ENCODE data around the gene PI4KB. TPM values are rescaled to one million over a fixed set of nuclear protein-coding genes. Genes with fewer than 3 reads are reported as not detected.

The PI4KB gene
- polyA plus RNA-seq, 1 donor (not counting 4 experiments of a cell fraction or from before 2014, with no cell fraction given) = 40.9 TPM

DNA sequence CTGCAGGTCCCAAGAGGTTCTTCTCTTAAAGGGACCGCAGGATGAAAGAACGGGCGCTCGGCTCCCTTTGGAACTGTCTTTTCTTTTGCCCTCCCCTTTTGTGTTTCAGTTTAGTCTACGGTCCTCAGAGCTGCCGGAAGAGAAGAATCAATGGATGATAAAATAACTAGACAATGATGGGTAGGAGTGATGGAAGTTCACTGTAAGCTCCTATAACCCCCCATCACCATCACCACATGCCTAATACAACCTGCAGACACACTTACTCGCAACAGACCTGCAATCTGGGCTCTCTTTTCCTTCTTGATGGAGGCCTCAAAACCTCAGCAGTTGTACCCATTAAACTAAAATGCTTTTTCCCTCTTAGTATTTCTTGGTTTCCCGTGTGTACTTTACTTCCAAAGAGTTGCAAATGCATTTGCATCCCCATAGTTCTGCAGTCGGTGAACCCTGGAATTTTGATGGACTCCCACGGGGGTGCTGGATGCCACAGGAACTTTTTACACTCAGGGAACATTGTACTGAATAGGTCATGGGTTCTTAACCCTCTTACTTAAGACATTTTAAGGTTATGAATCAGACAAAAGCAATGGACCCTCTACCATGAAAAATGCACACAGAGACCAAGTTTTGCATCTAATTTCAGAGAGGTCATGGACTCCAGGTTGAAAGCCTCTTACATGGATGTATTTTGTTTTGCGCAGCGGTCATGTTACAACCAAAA lies 20.5 kb upstream of the PI4KB start:
- dilution Hi-C loops (cut with MboI; ENCODE audit: extremely low pct_ligation_motif_present, low sequenced_read_pairs) = no loop called here
- Histone ChIP-seq H3K9me3 (ENCODE audit: control insufficient read depth, low read depth, low read length) (no peaks in the 10 kb centered on the region), H4K20me1 (ENCODE audit: control insufficient read depth, extremely low read depth, insufficient read depth, low read length) (no peaks in the 10 kb centered on the region), H3K4me1 (ENCODE audit: control insufficient read depth, extremely low read depth, insufficient read depth, low read length) (peaks cover 4% of the 10 kb centered on the region), H2AFZ (ENCODE audit: control insufficient read depth, low read length) (peak overlapping the region; percentile 75), H3K79me2 (ENCODE audit: control insufficient read depth, insufficient read depth, low read length) (no peaks in the 10 kb centered on the region), H3K27me3 (ENCODE audit: control insufficient read depth, extremely low read depth, insufficient read depth, low read length) (no peaks in the 10 kb centered on the region), H3K36me3 (ENCODE audit: control insufficient read depth in 2 of 2, extremely low read depth in 1 of 2, insufficient read depth in 2 of 2, low read length in 2 of 2) (peaks cover 15 to 20% of the 10 kb centered on the region in 2 experiments), H3K4me3 (ENCODE audit: control insufficient read depth in 2 of 3, extremely low read depth in 1 of 3, insufficient read depth in 2 of 3, low read depth in 1 of 3, low read length in 3 of 3) (peak overlapping the region; percentile 27 to 84 (median 74)), H3K9ac (ENCODE audit: control insufficient read depth, extremely low read depth, insufficient read depth, low read length) (peak overlapping the region; percentile 98), H3K27ac (ENCODE audit: control insufficient read depth, insufficient read depth, low read length) (peak overlapping the region; percentile 99), H3K4me2 (ENCODE audit: control insufficient read depth, extremely low read depth, insufficient read depth, low read depth, low read length) (peak overlapping the region; percentile 68), H3K9me1 (ENCODE audit: control insufficient read depth, extremely low read depth, insufficient read depth, low read length) (no peaks in the 10 kb centered on the region)
- no peak for DNase-seq (ENCODE audit: low read depth, low spot score)
- no peak for TF ChIP-seq EZH2 (IDR thresholded peaks at IDR 0.05; ENCODE audit: low read length)
- TF ChIP-seq, protein P1, sequence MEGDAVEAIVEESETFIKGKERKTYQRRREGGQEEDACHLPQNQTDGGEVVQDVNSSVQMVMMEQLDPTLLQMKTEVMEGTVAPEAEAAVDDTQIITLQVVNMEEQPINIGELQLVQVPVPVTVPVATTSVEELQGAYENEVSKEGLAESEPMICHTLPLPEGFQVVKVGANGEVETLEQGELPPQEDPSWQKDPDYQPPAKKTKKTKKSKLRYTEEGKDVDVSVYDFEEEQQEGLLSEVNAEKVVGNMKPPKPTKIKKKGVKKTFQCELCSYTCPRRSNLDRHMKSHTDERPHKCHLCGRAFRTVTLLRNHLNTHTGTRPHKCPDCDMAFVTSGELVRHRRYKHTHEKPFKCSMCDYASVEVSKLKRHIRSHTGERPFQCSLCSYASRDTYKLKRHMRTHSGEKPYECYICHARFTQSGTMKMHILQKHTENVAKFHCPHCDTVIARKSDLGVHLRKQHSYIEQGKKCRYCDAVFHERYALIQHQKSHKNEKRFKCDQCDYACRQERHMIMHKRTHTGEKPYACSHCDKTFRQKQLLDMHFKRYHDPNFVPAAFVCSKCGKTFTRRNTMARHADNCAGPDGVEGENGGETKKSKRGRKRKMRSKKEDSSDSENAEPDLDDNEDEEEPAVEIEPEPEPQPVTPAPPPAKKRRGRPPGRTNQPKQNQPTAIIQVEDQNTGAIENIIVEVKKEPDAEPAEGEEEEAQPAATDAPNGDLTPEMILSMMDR (optimal IDR thresholded peaks at IDR 0.05 in 1 of 3, IDR thresholded peaks at IDR 0.05 in 1 of 3, conservative IDR thresholded peaks at IDR 0.05 in 1 of 3; ENCODE audit: extremely low read depth in 1 of 3, insufficient read depth in 2 of 3, low read length in 3 of 3) = no peak
- no peak for FAIRE-seq

DNA sequence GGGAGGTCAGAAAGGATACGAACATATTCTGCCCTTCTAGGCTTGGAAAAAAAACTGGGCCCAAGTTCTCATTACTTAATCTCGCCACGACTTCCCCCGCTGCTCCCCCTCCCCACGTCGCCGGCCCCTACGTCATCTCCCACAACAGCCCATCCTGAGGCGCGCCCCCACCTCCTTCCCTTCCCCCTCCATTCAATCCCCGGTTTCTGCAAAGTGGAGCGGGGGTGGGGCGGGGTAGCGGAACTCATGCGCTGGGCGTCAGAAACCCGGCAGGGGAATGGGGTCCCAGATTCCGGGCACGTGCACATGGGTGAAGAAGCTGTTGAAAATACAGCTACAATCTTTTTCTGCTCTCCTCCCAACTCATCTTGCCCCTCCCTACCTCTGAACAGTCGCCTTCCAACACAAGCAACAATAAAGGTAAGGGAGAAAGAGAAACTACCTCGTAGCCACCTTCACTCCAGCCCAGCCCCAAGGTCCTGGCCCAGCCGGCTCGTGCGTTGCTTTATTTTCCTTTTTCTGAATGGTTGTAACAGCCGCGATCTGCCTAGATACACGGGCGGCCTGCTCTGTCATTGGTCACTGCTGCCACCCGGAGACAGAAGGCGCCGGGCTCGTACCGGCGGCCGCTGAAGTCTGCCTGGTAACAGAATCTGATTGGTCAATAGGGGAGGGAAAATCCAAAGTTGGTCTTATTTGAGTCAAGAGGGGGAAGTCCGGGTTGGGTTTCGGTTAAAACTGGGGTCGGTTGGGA lies 19.7 kb upstream of the PI4KB start, which contains the start of gene RFX5:
TSS of gene RFX5 (minus strand) at position 484 of the 754 bp plus-strand sequence. CDS start 932 bp downstream, outside the sequence.
- DNase-seq (ENCODE audit: low read depth, low spot score) (peak; percentile 89), FAIRE-seq (peak; percentile 57)
- H3K27ac ChIP-seq (ENCODE audit: control insufficient read depth, insufficient read depth, low read length) = peak within 1 kb of the TSS; percentile 99
- dilution Hi-C loops (cut with MboI; ENCODE audit: extremely low pct_ligation_motif_present, low sequenced_read_pairs) = no loop called here
- H4K20me1 ChIP-seq (ENCODE audit: control insufficient read depth, extremely low read depth, insufficient read depth, low read length) = no peaks in the 10 kb centered on the region
- no peaks in the 10 kb centered on the region for H3K9me1 ChIP-seq (ENCODE audit: control insufficient read depth, extremely low read depth, insufficient read depth, low read length)
- H3K27me3 ChIP-seq (ENCODE audit: control insufficient read depth, extremely low read depth, insufficient read depth, low read length) = no peaks in the 10 kb centered on the region
- peaks cover 17 to 21% of the 10 kb centered on the region in 2 experiments for H3K36me3 ChIP-seq (ENCODE audit: control insufficient read depth in 2 of 2, extremely low read depth in 1 of 2, insufficient read depth in 2 of 2, low read length in 2 of 2)
- peaks cover 4% of the 10 kb centered on the region for H3K4me1 ChIP-seq (ENCODE audit: control insufficient read depth, extremely low read depth, insufficient read depth, low read length)
- H2AFZ ChIP-seq (ENCODE audit: control insufficient read depth, low read length) = peak within 1 kb of the TSS; percentile 76
- H3K9ac ChIP-seq (ENCODE audit: control insufficient read depth, extremely low read depth, insufficient read depth, low read length) = peak within 1 kb of the TSS; percentile 98
- TF ChIP-seq EZH2 (IDR thresholded peaks at IDR 0.05; ENCODE audit: low read length) = no peak
- TF ChIP-seq, protein P1 (optimal IDR thresholded peaks at IDR 0.05 in 1 of 3, IDR thresholded peaks at IDR 0.05 in 1 of 3, conservative IDR thresholded peaks at IDR 0.05 in 1 of 3; ENCODE audit: extremely low read depth in 1 of 3, insufficient read depth in 2 of 3, low read length in 3 of 3) = no peak
- H3K4me3 ChIP-seq (ENCODE audit: control insufficient read depth in 2 of 3, extremely low read depth in 1 of 3, insufficient read depth in 2 of 3, low read depth in 1 of 3, low read length in 3 of 3) = peak within 1 kb of the TSS; percentile 74 to 84 (median 74)
- H3K4me2 ChIP-seq (ENCODE audit: control insufficient read depth, extremely low read depth, insufficient read depth, low read depth, low read length) = peak within 1 kb of the TSS; percentile 68
- H3K79me2 ChIP-seq (ENCODE audit: control insufficient read depth, insufficient read depth, low read length) = no peaks in the 10 kb centered on the region
- no peaks in the 10 kb centered on the region for H3K9me3 ChIP-seq (ENCODE audit: control insufficient read depth, low read depth, low read length)

Data from keratinocyte (primary cell).